ENCODE data around the gene TRABD2A.
A peak's percentile ranks its signal among the peaks of the same experiment; 100 is the strongest.
"Not testable (repeated sequence)": the region's sequence is repeated elsewhere in the genome, so short reads cannot be mapped to it uniquely, and the experiment has no call there.

Gene TRABD2A

GRCh38 chr2:84879584-84880394 lies 1.1 kb downstream of the TRABD2A start:
- DNase-seq (ENCODE audit: low spot score): no peak

DNA sequence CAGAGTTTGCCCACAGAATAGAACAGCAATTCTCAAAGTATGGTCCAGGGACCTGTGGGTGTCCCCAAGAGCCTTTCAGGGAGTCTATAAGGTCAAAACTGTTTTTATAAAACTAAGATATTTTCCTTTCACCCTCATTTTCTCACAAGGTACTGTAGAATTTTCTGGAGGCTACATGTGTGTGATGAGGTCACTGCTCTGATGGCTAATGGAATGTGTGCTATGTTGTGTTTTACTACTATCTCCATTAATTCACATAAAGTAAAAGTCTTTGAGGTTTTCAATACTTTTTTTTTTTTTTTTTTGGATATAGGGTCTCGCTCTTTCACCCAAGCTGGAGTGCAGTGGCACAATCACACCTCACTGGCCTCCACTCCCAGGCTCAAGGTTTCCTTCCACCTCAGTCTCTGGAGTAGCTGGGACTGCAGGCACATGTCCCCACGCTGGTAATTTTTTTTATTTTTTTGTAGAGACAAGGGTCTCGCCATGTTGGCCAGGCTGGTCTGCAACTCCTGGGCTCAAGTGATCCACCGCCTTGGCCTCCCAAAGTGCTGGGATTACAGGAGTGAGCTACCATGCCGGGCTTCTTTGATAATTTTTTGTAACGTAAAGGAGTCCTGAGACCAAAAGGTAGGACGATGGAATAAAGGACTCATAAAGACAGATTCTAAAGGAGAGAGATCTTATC lies 1.8 kb downstream of the TRABD2A start:
- DNase-seq (ENCODE audit: low spot score): no peak

DNA sequence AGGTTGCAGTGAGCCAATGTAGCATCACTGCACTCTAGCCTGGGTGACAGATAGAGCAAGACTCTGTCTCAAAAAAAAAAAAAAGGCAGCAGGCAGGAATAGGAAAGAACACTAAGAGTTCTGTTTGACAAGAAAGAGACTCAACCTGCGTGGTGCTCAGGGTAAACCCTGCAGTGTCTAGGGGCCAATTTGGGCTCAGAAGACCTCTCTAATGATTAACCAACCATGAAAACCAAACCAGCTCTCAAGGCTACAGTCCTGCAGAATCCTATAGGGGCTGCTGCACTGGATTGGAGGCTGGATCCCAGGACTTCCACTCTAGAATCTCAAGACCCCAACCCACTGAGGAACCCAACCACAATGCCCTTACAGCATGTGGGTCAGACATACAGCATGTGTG lies 2.4 kb downstream of the TRABD2A start:
- DNase-seq (ENCODE audit: low spot score): no peak

DNA sequence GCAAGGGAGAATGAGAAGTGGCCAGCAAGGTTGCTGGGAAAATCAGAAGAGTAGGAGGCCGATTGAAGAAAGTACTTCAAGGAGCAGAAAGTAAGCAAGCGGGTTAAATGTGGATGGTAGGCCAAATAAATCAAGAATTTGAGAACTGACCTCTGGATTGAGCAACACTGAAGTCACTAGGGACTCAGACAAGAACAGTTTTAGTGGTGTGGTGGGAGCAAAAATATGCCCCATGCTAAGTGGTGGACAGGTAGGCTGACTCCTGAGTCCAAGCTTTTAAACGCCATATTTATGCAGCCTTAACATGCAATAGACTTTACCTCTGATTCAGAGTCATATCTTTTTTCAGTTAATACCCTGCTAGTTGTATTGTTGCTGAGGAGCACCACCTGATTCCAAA lies 4.5 kb downstream of the TRABD2A start:
- DNase-seq (ENCODE audit: low spot score): no peak

DNA sequence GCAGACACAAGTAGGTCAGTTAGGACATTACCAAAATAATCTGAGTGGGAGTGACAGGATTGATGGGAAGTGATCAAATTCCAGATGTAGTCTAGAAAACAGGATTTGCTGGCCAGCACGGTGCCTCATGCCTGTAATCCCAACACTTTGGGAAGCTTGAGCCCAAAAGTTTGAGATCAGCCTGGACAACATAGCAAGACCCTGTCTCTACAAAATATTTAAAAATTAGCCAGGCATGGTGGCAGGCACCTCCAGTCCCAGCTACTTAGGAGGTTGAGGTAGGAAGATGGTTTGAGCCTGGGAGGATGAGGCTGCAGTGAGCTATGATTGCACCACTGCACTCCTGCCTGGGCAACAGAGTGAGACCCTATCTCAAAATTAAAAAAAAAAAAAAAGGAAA lies 5.3 kb downstream of the TRABD2A start:
- not testable (repeated sequence) for DNase-seq (ENCODE audit: low spot score)

DNA sequence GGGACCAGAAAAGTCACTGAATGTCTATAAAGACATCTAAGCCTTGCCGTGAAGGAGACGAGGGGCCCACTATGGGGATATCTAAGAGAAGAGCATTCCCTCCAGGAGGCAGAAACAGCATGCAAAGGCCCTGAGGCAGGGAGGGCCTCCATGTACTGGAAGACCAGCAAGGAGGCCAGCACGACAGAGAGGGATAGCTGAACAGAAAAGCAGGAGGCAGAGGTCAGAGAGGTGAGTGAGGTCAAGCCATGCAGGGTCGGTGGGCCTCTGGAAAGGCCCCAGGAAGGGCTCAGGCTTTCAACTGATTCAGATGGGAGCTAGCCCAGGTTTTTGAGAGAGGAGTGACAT lies 5.7 kb downstream of the TRABD2A start:
- DNase-seq (ENCODE audit: low spot score): no peak

DNA sequence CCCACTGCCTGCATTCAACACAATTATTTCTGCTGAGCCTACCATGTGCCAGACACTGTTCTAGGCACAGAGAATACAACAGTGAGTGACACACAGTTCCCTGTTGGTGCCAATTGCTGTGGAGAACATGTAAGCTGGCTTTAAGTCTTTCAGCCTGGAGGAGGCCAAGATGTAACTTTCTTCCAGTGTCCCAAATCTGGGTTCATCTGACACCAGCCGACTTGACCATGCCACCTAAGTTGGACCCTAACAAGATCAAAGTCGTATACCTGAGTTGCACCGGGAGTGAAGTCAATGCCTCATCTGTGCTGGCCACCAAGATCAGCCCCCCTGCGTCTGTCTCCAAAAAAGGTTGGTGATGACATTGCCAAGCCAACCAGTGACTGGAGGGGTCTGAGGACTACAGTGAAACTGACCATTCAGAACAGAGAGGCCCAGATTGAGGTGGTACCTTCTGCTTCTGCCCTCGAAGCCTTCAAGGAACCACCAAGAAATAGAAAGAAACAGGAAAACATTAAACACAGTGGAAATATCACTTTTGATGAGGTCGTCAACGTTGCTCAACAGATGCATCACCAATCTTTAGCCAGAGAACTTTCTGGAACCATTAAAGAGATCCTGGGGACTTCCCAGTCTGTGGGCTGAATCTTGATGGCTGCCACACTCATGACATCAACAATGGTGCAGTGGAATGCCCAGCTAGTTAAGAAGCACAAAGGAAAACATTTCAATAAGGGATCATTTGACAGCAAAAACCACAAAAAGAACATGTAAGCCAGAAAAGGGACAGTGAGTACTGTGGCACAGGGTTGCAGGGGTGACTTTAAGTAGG lies 6.3 kb downstream of the TRABD2A start:
- DNase-seq (ENCODE audit: low spot score): peak; percentile 19

- DNase-seq (ENCODE audit: low spot score): no peak
Measured at GRCh38 chr2:84873350-84873749, 7.5 kb downstream of the TRABD2A start.

GRCh38 chr2:84872691-84873090 lies 8.2 kb downstream of the TRABD2A start:
- DNase-seq (ENCODE audit: low spot score): not testable (repeated sequence)

DNA sequence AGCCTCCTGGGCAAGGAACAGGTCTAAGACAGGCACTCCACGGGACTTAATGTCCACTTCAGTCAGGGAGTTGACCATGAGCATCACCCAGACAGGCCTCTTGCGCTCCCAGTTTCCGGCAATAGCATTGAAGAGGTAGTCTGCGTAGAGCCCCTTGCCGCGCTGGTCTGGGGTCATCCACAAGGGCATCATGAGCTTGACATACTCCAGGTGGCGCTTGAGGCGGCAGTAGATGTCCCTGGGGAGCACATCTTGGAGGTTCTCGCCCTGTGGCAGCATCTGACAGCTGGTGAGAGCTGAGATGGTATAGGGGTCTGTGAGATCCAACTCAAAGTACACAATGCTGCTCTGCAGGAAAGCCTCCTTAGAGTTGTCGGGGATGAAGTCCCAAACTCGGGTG lies 10.6 kb downstream of the TRABD2A start:
- DNase-seq (ENCODE audit: low spot score): no peak

DNA sequence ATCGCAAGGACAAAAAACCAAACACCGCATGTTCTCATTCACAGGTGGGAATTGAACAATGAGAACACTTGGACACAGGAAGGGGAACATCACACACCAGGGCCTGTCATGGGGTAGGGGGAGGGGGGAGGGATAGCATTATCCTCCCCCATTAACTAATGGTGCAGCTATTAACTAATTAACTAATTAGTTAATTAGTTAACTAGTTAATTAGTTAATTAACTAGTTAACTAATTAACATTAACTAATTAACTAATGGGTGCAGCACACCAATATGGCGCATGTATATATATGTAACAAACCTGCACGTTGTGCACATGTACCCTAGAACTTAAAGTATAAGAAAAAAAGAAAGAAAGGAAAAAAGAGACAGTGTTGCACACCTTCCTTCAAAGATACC lies 12.6 kb downstream of the TRABD2A start:
- DNase-seq (ENCODE audit: low spot score): not testable (repeated sequence)

DNA sequence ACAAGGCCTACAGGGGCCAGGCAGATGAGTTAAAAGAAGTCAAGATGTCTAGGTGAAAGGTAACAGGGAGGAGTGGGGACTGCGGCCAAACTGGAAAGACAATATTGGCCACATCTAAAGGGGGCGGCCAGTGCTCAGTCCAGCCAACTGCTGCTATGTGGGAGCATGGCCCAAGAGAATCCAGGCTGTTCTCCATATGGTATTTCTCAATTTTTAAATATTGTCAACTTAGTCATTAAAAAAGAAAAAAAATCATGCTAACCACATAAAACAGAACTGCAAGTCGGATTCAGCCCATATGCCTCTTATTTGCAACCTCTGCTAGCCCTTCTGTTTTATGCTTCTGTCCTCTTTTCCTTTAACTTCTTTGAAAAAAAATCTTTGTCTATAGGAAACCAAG lies 14.8 kb downstream of the TRABD2A start:
- peak; percentile 39 for DNase-seq (ENCODE audit: low spot score)

- peak; percentile 59 for DNase-seq (ENCODE audit: low spot score)
Measured at GRCh38 chr2:84865181-84865783, 15.6 kb downstream of the TRABD2A start.

GRCh38 chr2:84862006-84862405 lies 18.9 kb downstream of the TRABD2A start:
- DNase-seq (ENCODE audit: low spot score): no peak

DNA sequence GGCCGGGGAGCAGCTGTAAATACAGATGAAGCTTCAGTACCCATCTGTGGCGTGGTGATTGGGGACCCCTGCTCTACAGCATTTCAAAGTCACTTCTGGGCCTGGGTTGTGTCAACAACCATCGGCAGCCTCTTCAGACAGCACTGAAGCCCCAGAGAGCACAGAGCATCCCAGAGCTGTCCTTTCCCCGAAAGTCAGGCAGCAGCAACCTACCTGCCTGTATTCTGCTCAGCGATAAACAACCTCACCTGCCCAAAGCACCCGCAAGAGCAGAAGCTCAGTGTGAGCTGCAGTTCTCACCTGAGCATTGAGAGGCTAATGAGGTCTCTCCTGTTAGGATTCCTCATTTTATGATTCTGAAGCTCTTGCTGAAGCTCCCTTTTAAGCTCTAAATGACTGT lies 19.3 kb downstream of the TRABD2A start:
- no peak for DNase-seq (ENCODE audit: low spot score)

DNA sequence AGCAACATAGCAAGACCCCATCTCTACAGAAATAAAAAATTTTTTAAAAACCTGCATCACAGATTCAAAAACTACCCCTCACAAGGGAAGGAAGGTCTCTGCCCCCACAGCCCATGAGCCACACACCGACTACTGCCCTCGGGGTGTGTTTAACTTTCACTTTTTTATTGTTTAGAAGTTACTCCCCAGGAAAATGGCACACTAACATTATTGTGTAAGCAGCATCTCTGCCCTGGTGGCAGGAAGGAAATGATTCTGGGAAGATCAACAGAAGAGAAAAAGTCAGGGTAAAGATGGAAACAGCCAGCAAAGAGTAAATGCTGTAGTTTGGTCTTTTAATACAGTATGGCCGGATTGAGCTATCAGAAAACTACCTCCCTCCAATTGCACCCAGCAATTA lies 21.9 kb downstream of the TRABD2A start:
- DNase-seq (ENCODE audit: low spot score): no peak

- no peak for DNase-seq (ENCODE audit: low spot score)
Measured at GRCh38 chr2:84858123-84858522, 22.8 kb downstream of the TRABD2A start.

DNA sequence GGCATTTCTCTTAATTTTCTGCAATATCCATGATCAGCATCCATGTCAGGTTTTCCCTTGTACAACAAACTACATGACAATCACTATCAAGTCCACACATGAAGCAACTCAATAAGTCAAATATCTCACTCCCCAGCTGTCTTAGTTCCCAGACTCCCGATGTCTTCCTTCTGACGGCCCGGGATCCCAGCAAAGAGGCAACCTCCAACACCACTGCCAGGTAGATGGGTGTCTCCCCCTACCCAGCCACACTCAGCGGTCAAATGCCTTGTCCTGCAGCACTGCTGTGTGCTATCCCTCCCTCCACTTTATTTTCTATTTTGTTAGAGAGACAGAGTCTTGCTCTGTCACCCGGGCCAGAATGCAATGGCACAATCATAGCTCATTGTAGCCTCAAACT lies 23.3 kb downstream of the TRABD2A start:
- no peak for DNase-seq (ENCODE audit: low spot score)

- no peak for DNase-seq (ENCODE audit: low spot score)
Measured at GRCh38 chr2:84856787-84857186, 24.1 kb downstream of the TRABD2A start.

DNA sequence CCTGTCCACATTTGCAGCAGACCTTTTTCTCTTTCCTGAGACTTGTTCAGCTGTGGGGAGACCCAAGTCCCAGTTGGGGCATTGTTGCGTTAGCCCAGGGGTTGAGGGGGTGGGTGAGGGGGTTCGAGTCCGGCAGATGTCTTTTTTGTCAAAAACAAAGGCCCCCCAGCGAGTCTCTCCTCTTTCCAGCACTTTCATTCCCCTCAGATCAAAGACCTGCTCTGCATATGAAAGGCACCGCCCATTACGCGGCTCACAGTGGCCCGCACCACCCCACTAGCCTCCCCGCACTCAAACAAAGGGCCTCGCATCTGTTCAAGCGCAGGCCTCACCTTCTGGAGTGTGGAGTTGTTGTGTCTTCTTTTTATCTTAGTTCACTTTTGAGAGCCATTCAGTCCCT lies 25.2 kb downstream of the TRABD2A start:
- no peak for DNase-seq (ENCODE audit: low spot score)

DNA sequence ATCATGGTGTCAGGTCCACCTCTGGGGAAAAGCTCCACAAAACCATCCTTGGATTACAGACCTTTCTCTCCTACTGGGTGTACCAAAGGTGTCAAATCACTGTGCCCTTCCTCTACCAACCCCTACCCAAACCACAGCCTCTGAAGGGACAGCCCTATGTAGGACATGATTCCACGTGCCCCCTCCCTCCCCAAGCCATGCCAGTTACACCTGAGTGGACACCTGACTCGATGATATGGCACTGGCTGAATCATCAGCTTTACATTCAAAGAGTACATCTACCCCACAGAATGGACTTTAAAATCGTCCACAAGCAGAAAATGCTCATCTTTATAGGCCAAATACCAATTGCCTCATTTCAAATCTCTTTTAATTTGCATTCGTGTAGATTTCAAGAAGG lies 26.0 kb downstream of the TRABD2A start:
- DNase-seq (ENCODE audit: low spot score): no peak

GRCh38 chr2:84851876-84852275 lies 29.0 kb downstream of the TRABD2A start:
- DNase-seq (ENCODE audit: low spot score): no peak

All from AG08395 (cell line).